GM12878 (cell line): ENCODE measurements around the gene ESPL1. TPM values are rescaled to one million over a fixed set of nuclear protein-coding genes. Genes with fewer than 3 reads are reported as not detected.

Experiments
- ATAC-seq: fragments of 200-7000 bp; cut with Tn5 transposase; 3 replicates; pipeline ENCODE4 v1.9.1; 2020; ENCODE audit warnings: mild to moderate bottlenecking, moderate library complexity
- BruUV-seq: library from RNA; stranded (reverse); fragments of 400-500 nt; replicated peaks from 2 replicates; lab custom pipeline; 2021; lab: Mats Ljungman, UMichigan
- CTCF ChIA-PET: fragments of 300-600 bp; sonication (Branson Sonifier 250); formaldehyde crosslinking; extraction: SDS; loops from one replicate; lab custom pipeline; 2021; ENCODE audit warnings: inconsistent platforms; lab: Yijun Ruan, JAX
- POLR2A ChIA-PET: fragments of 350-600 bp; formaldehyde crosslinking; extraction: SDS; loops from one replicate; lab custom pipeline; 2021; ENCODE audit warnings: inconsistent platforms; lab: Charles Lee
- RAD21 ChIA-PET: fragments of 300-600 bp; sonication (Branson Sonifier 250); formaldehyde crosslinking; loops from one replicate; lab custom pipeline; 2023; ENCODE audit warnings: antibody characterized with exemption; ENCODE audit not compliant: unreplicated experiment; lab: Charles Lee
- SMC1A ChIA-PET: fragments of 300-600 bp; sonication (Branson Sonifier 250); formaldehyde crosslinking; loops from one replicate; lab custom pipeline; 2023; ENCODE audit not compliant: unreplicated experiment, uncharacterized antibody; lab: Charles Lee
- DNase-seq: peaks from one replicate; pipeline ENCODE4 v3.0.0-alpha.2; 2011; ENCODE audit warnings: low read depth, low spot score
- FAIRE-seq: peaks from 3 replicates; lab custom pipeline; 2011; peaks lifted over from hg19 to GRCh38; lab: Jason Lieb, UNC
- H2AFZ ChIP-seq: 2 replicates; pipeline ENCODE4 v1.6.0; 2011; ENCODE audit warnings: low read depth, low read length, control low read depth; ENCODE audit not compliant: control insufficient read depth
- H3K27ac ChIP-seq: 2 replicates; pipeline ENCODE4 v1.5.1; 2011; ENCODE audit warnings: control low read depth; ENCODE audit not compliant: control insufficient read depth, insufficient read depth
- H3K27me3 ChIP-seq, 2 experiments: replicated peaks in 1 of 2; 2 replicates each; pipeline versions ENCODE4 v1.6.0 to v1.6.1; 2011; ENCODE audit warnings: low read length in 1 of 2; ENCODE audit not compliant: control insufficient read depth in 2 of 2, insufficient read depth in 2 of 2
- H3K36me3 ChIP-seq, 2 experiments: 2 replicates each; pipeline ENCODE4 v1.5.1; 2011; ENCODE audit warnings: low read length in 1 of 2; ENCODE audit not compliant: control insufficient read depth in 2 of 2, insufficient read depth in 2 of 2
- H3K4me1 ChIP-seq: 2 replicates; pipeline ENCODE4 v1.6.1; 2011; ENCODE audit warnings: mild to moderate bottlenecking, low read length, moderate library complexity, mixed read lengths; ENCODE audit not compliant: control insufficient read depth, insufficient read depth
- H3K4me2 ChIP-seq: 2 replicates; pipeline ENCODE4 v1.6.0; 2011; ENCODE audit warnings: control low read depth; ENCODE audit not compliant: control insufficient read depth, insufficient read depth
- H3K4me3 ChIP-seq: fragments of 200-600 bp; sonication (generic); 2 replicates; pipeline ENCODE4 v1.5.1; 2016
- H3K79me2 ChIP-seq: 2 replicates; pipeline ENCODE4 v1.6.0; 2011; ENCODE audit warnings: low read length; ENCODE audit not compliant: control insufficient read depth, insufficient read depth
- H3K9ac ChIP-seq: 2 replicates; pipeline ENCODE4 v1.8.0; 2011; ENCODE audit warnings: low read length, control low read depth, mixed read lengths; ENCODE audit not compliant: control insufficient read depth, insufficient read depth
- H3K9me3 ChIP-seq: replicated peaks from 3 replicates; pipeline ENCODE4 v1.5.1; 2011; ENCODE audit warnings: mild to moderate bottlenecking, low read length; ENCODE audit not compliant: control insufficient read depth, insufficient read depth
- H4K20me1 ChIP-seq: 2 replicates; pipeline ENCODE4 v1.6.0; 2011; ENCODE audit not compliant: control insufficient read depth, insufficient read depth
- CHD2 ChIP-seq: IDR thresholded peaks from 2 replicates; pipeline ENCODE4 v1.6.1; 2011; ENCODE audit warnings: low read depth, low read length, improper control_type of control experiment, borderline replicate concordance
- IKZF1 ChIP-seq: fragments of 450-650 bp; conservative IDR thresholded peaks from 2 replicates; pipeline ENCODE4 v1.6.1; 2017; ENCODE audit warnings: antibody characterized with exemption, mild to moderate bottlenecking
- MYC ChIP-seq: IDR thresholded peaks from 2 replicates; pipeline ENCODE4 v1.6.1; 2011; ENCODE audit warnings: mild to moderate bottlenecking, low read length, moderate library complexity, inconsistent platforms; ENCODE audit not compliant: insufficient read depth, insufficient replicate concordance, insufficient read length, severe bottlenecking
- POLR2AphosphoS2 ChIP-seq: IDR thresholded peaks from 2 replicates; pipeline ENCODE4 v1.6.1; 2011; ENCODE audit warnings: low read depth, mild to moderate bottlenecking, low read length, improper control_type of control experiment, moderate library complexity
- SMC3 ChIP-seq: IDR thresholded peaks from 2 replicates; pipeline ENCODE4 v1.6.1; 2011; ENCODE audit warnings: low read length, improper control_type of control experiment, borderline replicate concordance
- WRNIP1 ChIP-seq: IDR thresholded peaks from 2 replicates; pipeline ENCODE4 v1.6.1; 2011; ENCODE audit warnings: low read depth, low read length, improper control_type of control experiment, borderline replicate concordance
- YBX1 ChIP-seq: fragments of 450-650 bp; IDR thresholded peaks from 2 replicates; pipeline ENCODE4 v1.6.1; 2016; ENCODE audit warnings: antibody characterized with exemption
- ZBED1 ChIP-seq: IDR thresholded peaks from 2 replicates; pipeline ENCODE4 v1.6.1; 2016; ENCODE audit warnings: borderline replicate concordance
- ZNF622 ChIP-seq: fragments of 450-650 bp; IDR thresholded peaks from 2 replicates; pipeline ENCODE4 v1.6.1; 2017; ENCODE audit warnings: mild to moderate bottlenecking, inconsistent platforms
- WGBS: methylation state at CpG from one replicate; pipeline ENCODE4 v1.1.6; 2016; ENCODE audit warnings: low lambda C conversion rate; ENCODE audit not compliant: insufficient replicate concordance, insufficient coverage; ENCODE audit errors: missing lambda C conversion rate; 5-methylcytosine and 5-hydroxymethylcytosine counted together
- in situ Hi-C: fragments of 300-500 bp; cut with MboI; formaldehyde crosslinking; loops from 9 replicates; pipeline ENCODE4 v1.14.3; 2018; ENCODE audit warnings: mixed read lengths
- intact Hi-C: fragments of 100-400 bp; cut with micrococcal nuclease; formaldehyde crosslinking; loops from one replicate; pipeline ENCODE4 v1.14.2; 2022; ENCODE audit not compliant: unreplicated experiment
- polyA plus RNA-seq, 11 experiments: library from polyadenylated mRNA; depleted of rRNA in 4 of 11; unstranded in 6 of 11; stranded (reverse) in 5 of 11; fragments of >200 nt; fragmentation: Nextera tagmentation in 4 of 11; fragmentation: Illumina TruSeq in 1 of 11; extraction: Ambion mirVana in 4 of 11; extraction: Trizol in 1 of 11; gene quantifications; 1 replicate in 1 of 11; 2 replicates in 10 of 11; pipeline versions ENCODE4 v1.2.1 to v1.2.3, GENCODE V29; 2011 to 2016; ENCODE audit warnings: inconsistent platforms in 2 of 11, missing spikeins in 2 of 11, low read depth in 1 of 11
- total RNA-seq, 4 experiments: library from RNA; depleted of rRNA in 3 of 4; stranded (reverse); fragments of >200 nt in 3 of 4; fragmentation: Illumina TruSeq in 1 of 4; extraction: Trizol in 1 of 4; gene quantifications; 2 replicates each; pipeline versions ENCODE4 v1.2.1 to v1.2.3, GENCODE V29; 2013 to 2021
- TF ChIP-seq, protein P1 (sequence below): fragments of 450-650 bp; IDR thresholded peaks from 2 replicates; pipeline ENCODE4 v1.6.1; 2016; ENCODE audit warnings: mild to moderate bottlenecking, moderate library complexity, borderline replicate concordance
- TF ChIP-seq, protein P2 (sequence below): fragments of 450-650 bp; IDR thresholded peaks from 2 replicates; pipeline ENCODE4 v1.6.1; 2014; ENCODE audit warnings: mild to moderate bottlenecking
- TF ChIP-seq, protein P3 (sequence below): fragments of 450-650 bp; IDR thresholded peaks from 2 replicates; pipeline ENCODE4 v1.6.1; 2017; ENCODE audit warnings: mild to moderate bottlenecking, moderate library complexity

Gene ESPL1
- total and polyA plus RNA-seq, 10 of the 15 experiments (the other 5 are each of a cell fraction or from before 2014, with no cell fraction given): 2.1 to 61.9 (median 21.2) TPM

DNA sequence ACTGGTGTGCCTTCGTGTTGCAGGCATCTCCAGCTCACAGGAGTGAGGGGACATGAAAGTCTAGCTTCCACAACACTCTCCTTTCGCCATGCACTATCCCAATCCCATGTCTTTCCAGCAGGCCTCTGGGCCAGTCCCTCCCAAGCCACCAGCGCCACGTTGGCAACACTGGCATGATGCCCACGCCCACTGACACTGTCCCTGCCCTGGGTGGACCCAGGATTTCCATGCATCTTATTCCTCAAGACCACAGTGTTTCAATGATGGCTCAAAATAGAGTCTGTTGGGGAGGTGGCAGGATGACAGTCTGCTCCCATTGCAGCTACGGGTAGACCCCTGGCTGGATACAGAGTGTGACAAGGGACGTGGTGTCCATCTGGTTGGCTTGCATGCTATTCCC, 65.7 kb downstream of the ESPL1 start (continued):
- TF ChIP-seq, protein P1, sequence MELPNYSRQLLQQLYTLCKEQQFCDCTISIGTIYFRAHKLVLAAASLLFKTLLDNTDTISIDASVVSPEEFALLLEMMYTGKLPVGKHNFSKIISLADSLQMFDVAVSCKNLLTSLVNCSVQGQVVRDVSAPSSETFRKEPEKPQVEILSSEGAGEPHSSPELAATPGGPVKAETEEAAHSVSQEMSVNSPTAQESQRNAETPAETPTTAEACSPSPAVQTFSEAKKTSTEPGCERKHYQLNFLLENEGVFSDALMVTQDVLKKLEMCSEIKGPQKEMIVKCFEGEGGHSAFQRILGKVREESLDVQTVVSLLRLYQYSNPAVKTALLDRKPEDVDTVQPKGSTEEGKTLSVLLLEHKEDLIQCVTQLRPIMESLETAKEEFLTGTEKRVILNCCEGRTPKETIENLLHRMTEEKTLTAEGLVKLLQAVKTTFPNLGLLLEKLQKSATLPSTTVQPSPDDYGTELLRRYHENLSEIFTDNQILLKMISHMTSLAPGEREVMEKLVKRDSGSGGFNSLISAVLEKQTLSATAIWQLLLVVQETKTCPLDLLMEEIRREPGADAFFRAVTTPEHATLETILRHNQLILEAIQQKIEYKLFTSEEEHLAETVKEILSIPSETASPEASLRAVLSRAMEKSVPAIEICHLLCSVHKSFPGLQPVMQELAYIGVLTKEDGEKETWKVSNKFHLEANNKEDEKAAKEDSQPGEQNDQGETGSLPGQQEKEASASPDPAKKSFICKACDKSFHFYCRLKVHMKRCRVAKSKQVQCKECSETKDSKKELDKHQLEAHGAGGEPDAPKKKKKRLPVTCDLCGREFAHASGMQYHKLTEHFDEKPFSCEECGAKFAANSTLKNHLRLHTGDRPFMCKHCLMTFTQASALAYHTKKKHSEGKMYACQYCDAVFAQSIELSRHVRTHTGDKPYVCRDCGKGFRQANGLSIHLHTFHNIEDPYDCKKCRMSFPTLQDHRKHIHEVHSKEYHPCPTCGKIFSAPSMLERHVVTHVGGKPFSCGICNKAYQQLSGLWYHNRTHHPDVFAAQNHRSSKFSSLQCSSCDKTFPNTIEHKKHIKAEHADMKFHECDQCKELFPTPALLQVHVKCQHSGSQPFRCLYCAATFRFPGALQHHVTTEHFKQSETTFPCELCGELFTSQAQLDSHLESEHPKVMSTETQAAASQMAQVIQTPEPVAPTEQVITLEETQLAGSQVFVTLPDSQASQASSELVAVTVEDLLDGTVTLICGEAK: no peak
- TF ChIP-seq, protein P2, sequence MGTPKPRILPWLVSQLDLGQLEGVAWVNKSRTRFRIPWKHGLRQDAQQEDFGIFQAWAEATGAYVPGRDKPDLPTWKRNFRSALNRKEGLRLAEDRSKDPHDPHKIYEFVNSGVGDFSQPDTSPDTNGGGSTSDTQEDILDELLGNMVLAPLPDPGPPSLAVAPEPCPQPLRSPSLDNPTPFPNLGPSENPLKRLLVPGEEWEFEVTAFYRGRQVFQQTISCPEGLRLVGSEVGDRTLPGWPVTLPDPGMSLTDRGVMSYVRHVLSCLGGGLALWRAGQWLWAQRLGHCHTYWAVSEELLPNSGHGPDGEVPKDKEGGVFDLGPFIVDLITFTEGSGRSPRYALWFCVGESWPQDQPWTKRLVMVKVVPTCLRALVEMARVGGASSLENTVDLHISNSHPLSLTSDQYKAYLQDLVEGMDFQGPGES: no peak

DNA sequence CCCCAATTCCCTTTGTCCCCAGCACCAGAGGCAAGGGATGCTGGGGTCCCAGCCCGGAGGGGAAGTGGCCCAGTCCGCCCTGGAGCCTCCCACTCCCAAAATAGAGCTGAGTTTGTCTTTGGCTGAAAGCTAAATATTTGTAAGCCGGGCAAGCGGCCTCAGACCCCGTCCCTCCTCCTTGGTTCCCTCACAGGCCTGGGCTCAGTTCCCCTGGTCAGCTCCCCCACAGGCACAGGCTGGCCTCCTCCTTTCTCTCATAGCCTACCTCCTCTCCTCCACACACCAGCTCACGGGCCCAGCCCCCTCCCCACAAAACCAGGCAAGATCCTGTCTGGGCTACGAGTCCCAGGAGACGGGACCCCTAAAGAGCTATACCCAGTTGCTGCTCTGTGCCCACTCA, 66.7 kb downstream of the ESPL1 start:
- ATAC-seq (no peak), DNase-seq (no peak), FAIRE-seq (no peak)
- intact Hi-C loops: no loop called here
- H2AFZ ChIP-seq: no peak overlapping the region
- no peak overlapping the region for H3K4me2 ChIP-seq
- no peak overlapping the region for H3K9ac ChIP-seq
- H3K36me3 ChIP-seq: no peaks in the 10 kb centered on the region
- no peak overlapping the region for H3K27ac ChIP-seq
- in situ Hi-C loops: no loop called here
- ChIA-PET CTCF (interaction anchor here (0.6 to 4.9 kb wide), 7 partner anchors 10 to 174 kb away, joined by 3 to 30 read pairs (median 6); partner anchors contain the start of gene AAAS), SMC1A (interaction anchor here (0.9 to 1.1 kb wide), 2 partner anchors 10 to 11 kb away, joined by 3 to 4 read pairs; no protein-coding TSS in a partner anchor), POLR2A (interaction anchor here (1.0 to 1.4 kb wide), 2 partner anchors 10 to 44 kb away, joined by 3 to 6 read pairs; no protein-coding TSS in a partner anchor), RAD21 (interaction anchor here (1.9 kb wide), 1 partner anchor 10 kb away, joined by 9 read pairs; no protein-coding TSS in a partner anchor)
- no peak overlapping the region for H3K4me3 ChIP-seq
- no peaks in the 10 kb centered on the region for H3K79me2 ChIP-seq
- H4K20me1 ChIP-seq: no peaks in the 10 kb centered on the region
- peaks cover 2 to 5% of the 10 kb centered on the region in 2 experiments; a peak in 3 of 4 replicates for H3K27me3 ChIP-seq
- BruUV-seq: no TSS peak
- H3K4me1 ChIP-seq: peaks cover 5% of the 10 kb centered on the region; the same call in 1 of the 2 replicates
- WGBS: 49% methylated on average over 8 of the region's 8 CpGs
- no peaks in the 10 kb centered on the region for H3K9me3 ChIP-seq
- no peak for TF ChIP-seq YBX1
- no peak for TF ChIP-seq ZBED1
- TF ChIP-seq IKZF1: no peak
- no peak for TF ChIP-seq CHD2
- TF ChIP-seq ZNF622: no peak
- TF ChIP-seq, protein P3, sequence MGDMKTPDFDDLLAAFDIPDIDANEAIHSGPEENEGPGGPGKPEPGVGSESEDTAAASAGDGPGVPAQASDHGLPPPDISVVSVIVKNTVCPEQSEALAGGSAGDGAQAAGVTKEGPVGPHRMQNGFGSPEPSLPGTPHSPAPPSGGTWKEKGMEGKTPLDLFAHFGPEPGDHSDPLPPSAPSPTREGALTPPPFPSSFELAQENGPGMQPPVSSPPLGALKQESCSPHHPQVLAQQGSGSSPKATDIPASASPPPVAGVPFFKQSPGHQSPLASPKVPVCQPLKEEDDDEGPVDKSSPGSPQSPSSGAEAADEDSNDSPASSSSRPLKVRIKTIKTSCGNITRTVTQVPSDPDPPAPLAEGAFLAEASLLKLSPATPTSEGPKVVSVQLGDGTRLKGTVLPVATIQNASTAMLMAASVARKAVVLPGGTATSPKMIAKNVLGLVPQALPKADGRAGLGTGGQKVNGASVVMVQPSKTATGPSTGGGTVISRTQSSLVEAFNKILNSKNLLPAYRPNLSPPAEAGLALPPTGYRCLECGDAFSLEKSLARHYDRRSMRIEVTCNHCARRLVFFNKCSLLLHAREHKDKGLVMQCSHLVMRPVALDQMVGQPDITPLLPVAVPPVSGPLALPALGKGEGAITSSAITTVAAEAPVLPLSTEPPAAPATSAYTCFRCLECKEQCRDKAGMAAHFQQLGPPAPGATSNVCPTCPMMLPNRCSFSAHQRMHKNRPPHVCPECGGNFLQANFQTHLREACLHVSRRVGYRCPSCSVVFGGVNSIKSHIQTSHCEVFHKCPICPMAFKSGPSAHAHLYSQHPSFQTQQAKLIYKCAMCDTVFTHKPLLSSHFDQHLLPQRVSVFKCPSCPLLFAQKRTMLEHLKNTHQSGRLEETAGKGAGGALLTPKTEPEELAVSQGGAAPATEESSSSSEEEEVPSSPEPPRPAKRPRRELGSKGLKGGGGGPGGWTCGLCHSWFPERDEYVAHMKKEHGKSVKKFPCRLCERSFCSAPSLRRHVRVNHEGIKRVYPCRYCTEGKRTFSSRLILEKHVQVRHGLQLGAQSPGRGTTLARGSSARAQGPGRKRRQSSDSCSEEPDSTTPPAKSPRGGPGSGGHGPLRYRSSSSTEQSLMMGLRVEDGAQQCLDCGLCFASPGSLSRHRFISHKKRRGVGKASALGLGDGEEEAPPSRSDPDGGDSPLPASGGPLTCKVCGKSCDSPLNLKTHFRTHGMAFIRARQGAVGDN: no peak
- TF ChIP-seq MYC: no peak
- TF ChIP-seq POLR2AphosphoS2: no peak
- no peak for TF ChIP-seq SMC3
- no peak for TF ChIP-seq WRNIP1
